ENCODE measurements around the gene APLN.

The APLN gene

GRCh38 chrX:129659861-129660260, 5.1 kb upstream of the APLN start:
- DNase-seq (ENCODE audit: low spot score), result no peak

DNA sequence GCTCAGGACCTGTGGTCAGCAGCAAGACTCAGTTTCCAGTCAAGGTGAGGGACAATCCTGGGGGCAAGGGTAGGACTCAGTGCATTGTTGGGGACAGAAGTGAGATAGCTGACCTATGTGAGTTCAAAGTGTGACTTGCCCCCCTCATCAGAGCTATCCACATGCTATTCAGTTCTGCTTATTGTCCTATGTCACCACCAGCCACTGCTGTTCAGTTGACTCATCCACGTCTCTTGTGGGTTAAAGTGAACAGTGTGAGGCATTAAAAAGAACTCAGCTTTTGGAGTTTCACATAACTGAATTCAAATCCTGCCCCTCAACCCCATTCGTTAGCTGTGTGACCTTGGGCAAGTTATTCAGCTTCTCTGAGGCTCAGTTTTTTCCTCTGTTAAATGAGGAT, 4.4 kb upstream of the APLN start:
- DNase-seq (ENCODE audit: low spot score), result no peak

DNA sequence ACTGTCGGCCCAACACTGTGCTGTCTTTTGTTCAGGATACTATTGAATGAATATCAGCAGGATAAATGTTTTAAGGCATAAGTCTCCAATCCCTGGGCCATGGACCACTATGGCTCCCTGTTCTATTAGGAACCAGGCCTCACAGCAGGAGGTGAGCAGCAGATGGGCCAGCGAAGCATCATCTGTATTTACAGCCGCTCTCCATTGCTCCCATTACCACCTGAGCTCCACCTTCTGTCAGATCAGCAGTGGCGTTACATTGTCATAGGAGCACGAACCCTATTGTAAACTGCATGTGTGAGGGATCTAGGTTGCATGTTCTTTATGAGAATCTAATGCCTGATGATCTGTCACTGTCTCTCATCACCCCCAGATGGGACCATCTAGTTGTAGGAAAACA, 3.7 kb upstream of the APLN start:
- no peak for DNase-seq (ENCODE audit: low spot score)

- DNase-seq (ENCODE audit: low spot score), result no peak
Observed at GRCh38 chrX:129655547-129656249, 942 bp upstream of the APLN start.

DNA sequence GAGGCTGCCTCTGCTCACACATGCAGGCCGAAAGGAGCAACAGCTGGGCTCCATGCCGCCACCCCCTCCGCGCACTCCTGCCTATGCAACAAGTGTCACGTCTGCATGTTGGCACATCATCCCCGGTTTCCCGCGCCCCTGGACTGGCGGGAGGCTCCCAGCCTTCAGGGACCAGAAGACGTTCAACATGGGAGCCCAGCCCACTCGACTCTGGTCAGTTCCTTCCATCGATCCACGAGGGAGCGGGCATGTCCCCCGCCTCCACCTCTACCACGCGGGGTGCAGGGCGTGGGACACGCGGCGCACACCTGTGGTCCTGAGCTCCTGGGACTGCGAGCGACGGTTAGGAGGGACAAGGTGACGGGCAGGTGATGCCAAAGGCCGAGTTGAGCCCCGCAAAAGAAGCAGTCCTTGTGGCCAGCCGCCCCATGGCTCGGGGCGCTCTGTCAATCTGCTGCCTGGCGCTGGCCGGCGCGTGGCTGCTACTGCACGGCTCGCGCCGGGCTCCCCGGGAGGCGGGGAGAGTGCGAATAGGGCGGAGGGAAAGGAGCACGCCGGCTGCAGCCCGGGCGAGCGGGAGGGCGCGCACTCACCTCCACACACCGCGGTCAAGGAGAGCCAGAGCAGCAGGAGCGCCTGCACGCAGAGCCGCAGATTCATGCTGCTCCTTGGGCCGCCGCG, 645 bp downstream of the APLN start:
- DNase-seq (ENCODE audit: low spot score), result no peak

- no peak for DNase-seq (ENCODE audit: low spot score)
Observed at GRCh38 chrX:129653181-129653970, 1.4 kb downstream of the APLN start.

- no peak for DNase-seq (ENCODE audit: low spot score)
Observed at GRCh38 chrX:129652565-129653169, 2.1 kb downstream of the APLN start.

- DNase-seq (ENCODE audit: low spot score), result no peak
Observed at GRCh38 chrX:129651756-129652564, 2.8 kb downstream of the APLN start.

- DNase-seq (ENCODE audit: low spot score), result no peak
Observed at GRCh38 chrX:129650821-129651510, 3.8 kb downstream of the APLN start.

GRCh38 chrX:129650183-129650689, 4.5 kb downstream of the APLN start:
- no peak for DNase-seq (ENCODE audit: low spot score)

DNA sequence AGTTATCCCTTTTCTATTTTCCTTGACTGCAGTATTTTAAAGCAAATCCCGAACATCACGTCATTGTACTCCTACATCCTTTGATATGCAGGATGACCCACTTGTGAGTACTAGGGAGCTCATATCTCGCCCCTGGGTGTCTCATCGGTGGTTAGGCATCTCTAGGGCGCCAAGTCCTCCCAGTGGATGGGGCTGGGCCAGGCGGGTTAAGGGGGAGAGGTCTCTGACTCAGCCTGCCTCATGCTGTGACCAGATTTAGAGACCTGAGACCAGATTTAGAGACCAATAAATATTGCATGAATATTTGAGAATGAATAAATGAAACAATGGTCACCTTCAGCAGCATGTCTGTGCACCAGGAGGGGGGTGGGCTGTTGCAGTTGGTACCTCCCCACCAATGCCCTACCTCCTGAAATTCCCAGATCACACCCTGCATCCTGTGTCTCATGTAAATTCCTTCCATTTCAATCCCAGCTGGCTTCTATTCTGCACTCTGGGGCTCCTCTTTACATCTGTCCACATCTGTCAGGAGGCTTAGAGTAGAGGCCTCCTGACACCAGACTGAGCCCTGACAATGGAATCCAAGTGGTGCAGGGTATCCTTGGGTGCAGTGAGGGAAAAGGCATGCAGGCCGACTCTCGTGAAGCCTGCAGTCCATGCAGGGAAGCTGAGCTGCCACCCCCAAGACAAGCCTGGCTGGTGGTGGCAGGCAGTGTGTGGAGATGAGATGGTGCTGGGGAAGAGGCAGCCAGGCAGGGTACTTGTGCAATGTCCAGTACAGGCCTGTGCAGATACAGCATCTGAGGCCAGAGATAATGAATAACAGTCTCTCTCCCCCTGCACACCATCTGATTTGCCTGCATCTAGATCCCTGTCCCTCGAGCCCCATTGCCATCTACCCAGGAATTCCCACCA, 5.2 kb downstream of the APLN start:
- DNase-seq (ENCODE audit: low spot score), result no peak

DNA sequence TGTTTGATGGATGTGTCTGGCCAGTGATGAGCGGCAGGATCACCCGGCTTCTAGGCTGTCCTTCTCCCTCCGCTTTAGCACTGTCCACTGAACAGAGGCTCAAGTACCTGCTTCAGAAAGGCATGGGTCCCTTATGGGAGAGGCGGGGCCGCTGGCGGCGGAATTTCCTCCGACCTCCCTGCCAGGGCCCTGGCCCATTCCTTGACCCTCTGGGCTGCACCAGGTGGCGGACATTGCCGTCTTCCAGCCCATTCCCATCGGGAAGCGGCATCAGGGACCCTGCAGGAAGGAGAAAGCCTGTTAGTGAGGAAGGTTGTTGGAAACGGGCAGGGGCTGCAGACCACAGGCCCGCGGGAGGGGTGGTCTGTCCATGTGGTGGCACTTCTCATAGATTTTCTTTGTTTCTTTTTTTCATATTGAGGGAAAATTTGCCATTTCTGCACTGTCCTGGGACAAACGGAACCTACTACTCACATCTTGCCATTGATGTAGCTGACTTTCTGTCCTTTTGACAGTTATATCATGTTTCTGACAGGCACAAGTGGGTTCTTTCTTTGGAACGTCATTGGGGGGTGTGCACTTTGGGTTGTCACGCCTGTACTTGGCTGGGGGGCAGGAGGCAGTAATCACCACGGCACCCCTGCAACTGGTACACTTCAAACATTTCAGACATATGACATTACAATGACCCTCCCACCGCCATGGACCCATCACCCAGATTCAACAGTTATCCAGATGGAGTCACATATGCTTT, 6.1 kb downstream of the APLN start:
- DNase-seq (ENCODE audit: low spot score), result no peak

- no peak for DNase-seq (ENCODE audit: low spot score)
Observed at GRCh38 chrX:129647418-129648410, 7.0 kb downstream of the APLN start.

DNA sequence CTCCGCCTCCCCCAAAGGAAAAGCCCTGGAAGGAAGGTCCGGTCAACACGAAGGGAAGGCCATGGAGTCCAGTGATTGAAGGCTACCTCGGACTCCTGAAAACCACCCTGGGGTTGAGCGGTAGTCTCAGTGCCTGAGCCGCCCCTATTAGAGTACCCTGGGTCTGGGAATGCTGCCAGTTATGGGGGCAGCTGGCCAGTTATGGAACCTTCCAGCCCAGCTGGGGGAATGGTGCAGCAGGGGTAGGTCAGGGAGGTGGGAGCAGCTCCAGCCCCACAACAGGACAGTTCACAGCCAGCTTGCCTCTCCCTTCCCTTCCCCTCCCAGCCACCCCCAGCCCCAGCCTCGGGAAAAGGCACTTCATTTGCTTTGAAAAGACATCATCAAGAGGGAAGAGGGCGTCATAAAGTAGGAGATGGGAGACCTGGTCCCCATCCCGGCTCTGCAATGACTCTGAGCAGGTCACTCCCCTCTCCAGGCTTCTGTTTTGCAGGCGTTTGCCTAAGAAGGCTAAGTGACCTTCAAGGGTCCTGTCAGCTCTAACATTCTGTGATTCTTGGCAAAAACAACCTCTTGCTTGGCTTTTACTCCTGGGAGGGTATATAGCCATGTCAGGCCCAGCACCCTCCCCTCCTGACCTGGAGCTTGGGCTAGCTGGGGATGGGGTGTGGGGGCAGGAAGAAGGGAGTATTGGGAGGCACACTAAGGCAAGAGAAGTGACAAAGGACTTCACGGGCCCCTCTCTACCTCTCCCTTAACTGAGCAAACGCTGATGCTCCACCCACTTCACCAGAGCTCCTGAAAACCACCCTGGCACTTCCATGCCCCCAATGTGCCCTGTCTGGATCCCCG, 8.0 kb downstream of the APLN start:
- DNase-seq (ENCODE audit: low spot score), result no peak

DNA sequence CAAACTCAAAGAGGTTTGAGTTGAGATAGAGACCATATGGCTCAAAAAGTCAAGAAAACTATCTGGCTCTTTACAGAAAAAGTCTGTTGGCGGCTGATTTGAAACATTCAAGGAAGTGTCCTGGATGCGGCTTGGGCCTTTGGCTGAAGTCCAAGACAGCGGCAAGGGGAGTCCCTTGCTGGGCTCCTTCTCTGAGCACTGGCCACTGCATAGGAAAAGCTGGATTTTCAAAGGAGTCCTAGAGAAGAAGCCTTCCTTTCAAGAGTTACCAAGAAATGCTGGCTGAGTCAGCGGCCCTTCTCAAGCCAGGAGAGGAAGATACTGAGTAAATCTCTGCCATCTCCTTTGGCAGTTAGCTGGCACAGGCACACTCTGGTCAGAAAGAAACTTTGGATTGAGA, 12.1 kb downstream of the APLN start:
- no peak for DNase-seq (ENCODE audit: low spot score)

DNA sequence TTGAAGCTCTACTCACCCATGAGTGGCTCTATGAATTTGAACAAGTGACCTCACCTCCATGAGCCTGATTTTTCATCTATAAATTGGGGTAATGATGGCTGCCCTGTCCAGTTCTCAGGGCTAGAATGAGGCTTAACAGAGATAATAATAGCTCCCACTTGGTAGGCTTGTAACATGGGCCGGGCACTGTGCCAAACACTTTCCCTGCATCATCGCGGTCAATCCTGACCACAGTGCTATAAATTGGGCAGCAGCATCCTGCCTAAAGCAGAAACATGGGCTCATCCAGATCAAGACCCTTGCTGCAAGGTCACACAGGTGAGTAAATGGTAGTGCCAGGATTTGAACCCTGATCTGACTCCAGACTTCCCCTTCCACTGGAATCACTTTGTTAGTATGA, 12.8 kb downstream of the APLN start:
- no peak for DNase-seq (ENCODE audit: low spot score)

DNA sequence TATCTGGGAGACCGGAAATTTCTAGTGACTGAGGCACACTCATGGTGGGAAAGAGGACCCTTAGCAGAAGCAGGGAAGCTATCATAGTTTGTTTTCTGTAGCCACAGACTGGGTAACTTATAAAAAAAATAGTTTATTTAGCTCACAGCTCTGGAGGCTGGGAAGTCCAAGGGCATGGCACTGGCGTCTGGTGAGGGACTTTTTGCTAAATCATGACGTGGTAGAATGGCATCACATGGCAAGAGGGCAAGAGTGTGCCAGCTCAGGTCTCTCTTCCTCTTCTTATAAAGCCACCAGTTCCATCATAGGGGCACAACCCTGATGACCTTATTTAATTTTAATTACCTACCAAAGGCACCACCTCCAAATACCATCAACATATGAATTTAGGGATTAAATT, 13.3 kb downstream of the APLN start:
- DNase-seq (ENCODE audit: low spot score), result no peak

Measured in D341Med (cell line).